Immature natural killer cell (primary cell): ENCODE results near the gene PGA5. TPM values are rescaled to one million over a fixed set of nuclear protein-coding genes. Genes with fewer than 3 reads are reported as not detected.
"Not testable (repeated sequence)": the region's sequence is repeated elsewhere in the genome, so short reads cannot be mapped to it uniquely, and the experiment has no call there.

Experiments used
- DNase-seq, 3 donors: peaks; one replicate each; pipeline ENCODE4 v3.0.0; 2022; ENCODE audit warnings: mixed read lengths in 1 of 3
- H3K27ac Mint-ChIP-seq, 6 donors: one replicate each; pipeline ENCODE4 v1.8.0; 2020; ENCODE audit warnings: mixed read lengths in 6 of 6, mild to moderate bottlenecking in 5 of 6, inconsistent platforms in 4 of 6, moderate library complexity in 3 of 6
- H3K27me3 Mint-ChIP-seq, 3 donors: one replicate each; pipeline ENCODE4 v1.8.0; 2020 to 2021; ENCODE audit warnings: low read depth in 3 of 3, mild to moderate bottlenecking in 3 of 3, mixed read lengths in 3 of 3, moderate library complexity in 3 of 3, inconsistent platforms in 1 of 3
- H3K36me3 Mint-ChIP-seq, 3 donors: one replicate each; pipeline ENCODE4 v1.8.0; 2020; ENCODE audit warnings: mixed read lengths in 3 of 3, inconsistent platforms in 2 of 3, mild to moderate bottlenecking in 2 of 3
- H3K4me1 Mint-ChIP-seq, 2 donors: one replicate each; pipeline ENCODE4 v1.8.0; 2020; ENCODE audit warnings: inconsistent platforms in 2 of 2, mild to moderate bottlenecking in 2 of 2, mixed read lengths in 2 of 2, moderate library complexity in 1 of 2
- H3K4me3 Mint-ChIP-seq, 5 donors: one replicate each; pipeline ENCODE4 v1.8.0; 2020; ENCODE audit warnings: mild to moderate bottlenecking in 5 of 5, mixed read lengths in 5 of 5, inconsistent platforms in 3 of 5, moderate library complexity in 3 of 5
- H3K9me3 Mint-ChIP-seq, 6 donors: one replicate each; pipeline ENCODE4 v1.8.0; 2020; ENCODE audit warnings: mild to moderate bottlenecking in 6 of 6, mixed read lengths in 6 of 6, inconsistent platforms in 4 of 6, moderate library complexity in 3 of 6
- polyA plus RNA-seq, 3 donors: library from polyadenylated mRNA; unstranded; fragments of 300-500 nt; fragmentation: Illumina TruSeq; gene quantifications; one replicate each; pipeline ENCODE4 v1.2.3, GENCODE V29; 2021

Gene PGA5
- polyA plus RNA-seq, 3 donors from 2014 or later, result not detected

- DNase-seq, H3K9me3 Mint-ChIP-seq, H3K4me3 Mint-ChIP-seq, H3K4me1 Mint-ChIP-seq, H3K27ac Mint-ChIP-seq, H3K36me3 Mint-ChIP-seq, H3K27me3 Mint-ChIP-seq: not testable (repeated sequence)
Observed at GRCh38 chr11:61245284-61245964, 4.4 kb downstream of the PGA5 start.

- not testable (repeated sequence) for H3K4me3 Mint-ChIP-seq, DNase-seq, H3K27ac Mint-ChIP-seq, H3K4me1 Mint-ChIP-seq, H3K9me3 Mint-ChIP-seq, H3K36me3 Mint-ChIP-seq, H3K27me3 Mint-ChIP-seq
Observed at GRCh38 chr11:61248071-61248470, 7.1 kb downstream of the PGA5 start.

- not testable (repeated sequence) for H3K36me3 Mint-ChIP-seq, H3K27ac Mint-ChIP-seq, H3K4me3 Mint-ChIP-seq, H3K4me1 Mint-ChIP-seq, H3K9me3 Mint-ChIP-seq, H3K27me3 Mint-ChIP-seq, DNase-seq
Observed at GRCh38 chr11:61249201-61249600, 8.2 kb downstream of the PGA5 start.

- H3K27me3 Mint-ChIP-seq, H3K9me3 Mint-ChIP-seq, DNase-seq, H3K27ac Mint-ChIP-seq, H3K4me3 Mint-ChIP-seq, H3K36me3 Mint-ChIP-seq, H3K4me1 Mint-ChIP-seq: not testable (repeated sequence)
Observed at GRCh38 chr11:61250796-61251765, 10.1 kb downstream of the PGA5 start.

GRCh38 chr11:61252332-61252731 lies 11.4 kb downstream of the PGA5 start:
- DNase-seq, H3K9me3 Mint-ChIP-seq, H3K4me3 Mint-ChIP-seq, H3K4me1 Mint-ChIP-seq, H3K27me3 Mint-ChIP-seq, H3K36me3 Mint-ChIP-seq, H3K27ac Mint-ChIP-seq: not testable (repeated sequence)

GRCh38 chr11:61254403-61255025 lies 13.5 kb downstream of the PGA5 start:
- Mint-ChIP-seq H3K27me3 (peaks cover 0 to 2% (median 0%) of the 10 kb centered on the region in 3 donors), H3K4me1 (no peaks in the 10 kb centered on the region), H3K36me3 (no peaks in the 10 kb centered on the region), H3K27ac (no peak overlapping the region), H3K9me3 (no peaks in the 10 kb centered on the region), H3K4me3 (no peak overlapping the region)
- peak; percentile 25 to 42 (median 39) for DNase-seq

- Mint-ChIP-seq H3K27me3 (peaks cover 0 to 2% (median 0%) of the 10 kb centered on the region in 3 donors), H3K27ac (no peak overlapping the region), H3K4me1 (no peaks in the 10 kb centered on the region), H3K4me3 (no peak overlapping the region), H3K9me3 (no peaks in the 10 kb centered on the region), H3K36me3 (no peaks in the 10 kb centered on the region)
- no peak for DNase-seq
Observed at GRCh38 chr11:61256710-61257482, 15.9 kb downstream of the PGA5 start.

- Mint-ChIP-seq H3K27ac (no peak overlapping the region), H3K36me3 (no peaks in the 10 kb centered on the region), H3K4me3 (no peak overlapping the region), H3K9me3 (no peaks in the 10 kb centered on the region), H3K27me3 (peaks cover 0 to 2% (median 0%) of the 10 kb centered on the region in 3 donors), H3K4me1 (no peaks in the 10 kb centered on the region)
- no peak for DNase-seq
Observed at GRCh38 chr11:61258546-61258945, 17.6 kb downstream of the PGA5 start.

GRCh38 chr11:61259363-61259762 lies 18.4 kb downstream of the PGA5 start:
- Mint-ChIP-seq H3K27ac (no peak overlapping the region), H3K4me3 (no peak overlapping the region), H3K36me3 (no peaks in the 10 kb centered on the region), H3K27me3 (peaks cover 0 to 2% (median 2%) of the 10 kb centered on the region in 3 donors), H3K9me3 (no peaks in the 10 kb centered on the region), H3K4me1 (no peaks in the 10 kb centered on the region)
- DNase-seq, result no peak

GRCh38 chr11:61264371-61264770 lies 23.4 kb downstream of the PGA5 start:
- Mint-ChIP-seq H3K9me3 (no peaks in the 10 kb centered on the region), H3K4me3 (no peak overlapping the region), H3K27ac (no peak overlapping the region), H3K27me3 (peaks cover 0 to 2% (median 0%) of the 10 kb centered on the region in 3 donors), H3K36me3 (no peaks in the 10 kb centered on the region), H3K4me1 (no peaks in the 10 kb centered on the region)
- no peak for DNase-seq

- Mint-ChIP-seq H3K36me3 (no peaks in the 10 kb centered on the region), H3K27me3 (peaks cover 0 to 2% (median 0%) of the 10 kb centered on the region in 3 donors), H3K4me3 (no peak overlapping the region), H3K9me3 (no peaks in the 10 kb centered on the region), H3K27ac (no peak overlapping the region), H3K4me1 (no peaks in the 10 kb centered on the region)
- no peak for DNase-seq
Observed at GRCh38 chr11:61264795-61265194, 23.8 kb downstream of the PGA5 start.

GRCh38 chr11:61265357-61265756 lies 24.4 kb downstream of the PGA5 start:
- Mint-ChIP-seq H3K4me1 (no peaks in the 10 kb centered on the region), H3K27me3 (peaks cover 0 to 2% (median 0%) of the 10 kb centered on the region in 3 donors), H3K36me3 (no peaks in the 10 kb centered on the region), H3K27ac (no peak overlapping the region), H3K4me3 (no peak overlapping the region), H3K9me3 (no peaks in the 10 kb centered on the region)
- no peak for DNase-seq

GRCh38 chr11:61266602-61267001 lies 25.6 kb downstream of the PGA5 start:
- H3K9me3 Mint-ChIP-seq, result no peaks in the 10 kb centered on the region
- H3K27ac Mint-ChIP-seq, result no peak overlapping the region
- no peaks in the 10 kb centered on the region for H3K4me1 Mint-ChIP-seq
- H3K4me3 Mint-ChIP-seq, result no peak overlapping the region
- no peaks in the 10 kb centered on the region for H3K36me3 Mint-ChIP-seq
- peaks cover 0 to 2% (median 0%) of the 10 kb centered on the region in 3 donors for H3K27me3 Mint-ChIP-seq
- no peak for DNase-seq
